Suppressor macrophage treated with lipopolysaccharide for 1 hour (primary cell): ENCODE measurements around the gene KDM5C.
A peak's percentile ranks its signal among the peaks of the same experiment; 100 is the strongest.

Experiments
- DNase-seq, 3 donors: peaks; one replicate each; pipeline ENCODE4 v3.0.0-alpha.2; 2020 to 2022

KDM5C gene

DNA sequence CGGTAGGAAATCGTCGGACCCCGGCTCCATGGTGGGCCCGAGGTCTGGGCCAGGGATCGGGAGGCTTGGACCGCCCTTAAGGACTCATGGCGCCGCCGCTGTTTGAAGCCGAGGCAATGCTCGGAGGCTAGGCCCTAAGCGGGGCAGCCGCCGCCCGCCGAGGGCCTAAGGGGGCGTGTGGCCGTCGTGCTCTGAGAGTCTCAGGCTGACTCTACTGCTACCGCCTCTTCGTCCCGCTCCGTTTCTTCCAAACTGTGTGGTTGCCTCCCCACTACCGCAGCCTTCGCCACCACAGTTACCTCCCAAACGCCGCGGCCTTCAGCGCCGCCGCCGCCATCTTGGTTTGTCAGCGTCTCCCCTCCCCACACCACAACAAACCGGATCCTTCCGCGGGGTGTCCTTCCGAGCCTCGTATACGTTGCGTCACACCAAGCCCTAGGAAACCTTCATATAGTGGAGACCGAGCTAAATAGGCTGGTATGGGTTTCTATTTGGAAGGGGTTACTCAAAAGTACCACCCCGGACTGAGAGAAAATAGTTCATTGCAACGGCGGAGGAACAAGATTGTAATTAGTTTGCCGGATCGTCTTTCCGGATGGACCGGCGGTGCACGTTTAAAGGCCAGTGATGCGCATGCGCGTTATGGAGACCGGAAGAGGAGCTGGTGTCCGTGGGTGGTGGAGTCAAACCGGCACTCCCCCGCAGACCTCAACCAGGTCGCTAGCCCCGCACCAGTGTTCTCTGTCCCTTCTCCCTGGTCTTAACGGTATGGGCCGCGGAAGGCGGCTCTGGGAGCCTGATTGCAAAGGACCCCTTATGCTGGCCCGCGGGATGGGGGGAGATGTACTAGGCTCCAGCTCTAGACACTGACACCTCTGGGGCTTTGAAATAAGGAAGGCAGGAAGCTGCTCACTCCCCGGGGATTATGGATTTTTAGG, at the start of gene KDM5C:
TSS of gene KDM5C (minus strand) at position 348 of the 938 bp plus-strand sequence. CDS start at position 30, 318 bp downstream.
- DNase-seq = peak; percentile 90 to 93 (median 93)

GRCh38 chrX:53272808-53273337, 47.9 kb upstream of the KDM5C start:
- DNase-seq = no peak

GRCh38 chrX:53269536-53270107, 44.6 kb upstream of the KDM5C start:
- no peak for DNase-seq

GRCh38 chrX:53268173-53268572, 43.2 kb upstream of the KDM5C start:
- peak; percentile 37 to 53 (median 48) for DNase-seq

DNA sequence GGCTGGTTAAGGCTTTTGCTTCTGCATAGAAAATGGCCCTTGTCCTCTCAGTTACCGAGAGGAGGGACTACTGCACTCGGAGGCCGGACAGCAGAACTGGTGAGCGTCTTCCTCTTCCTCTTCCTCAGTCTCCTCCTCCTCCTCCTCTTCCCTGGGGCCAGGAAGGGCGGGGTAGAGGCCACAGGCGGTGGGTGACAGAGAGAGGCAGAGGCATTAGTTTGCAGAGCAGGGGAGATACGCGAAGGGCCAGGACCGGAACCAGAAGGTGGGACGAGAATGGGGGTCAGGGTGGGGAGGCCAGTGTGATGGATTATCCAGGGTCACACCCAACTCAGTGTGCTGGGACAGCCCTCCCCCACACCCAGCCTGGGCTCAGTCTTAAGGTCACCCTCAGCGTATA, 41.9 kb upstream of the KDM5C start:
- DNase-seq = peak in 1 of 3 donors; percentile 41

- peak; percentile 47 to 80 (median 78) for DNase-seq
Measured at GRCh38 chrX:53265771-53266574, 41.0 kb upstream of the KDM5C start.

- peak; percentile 49 to 69 (median 51) for DNase-seq
Measured at GRCh38 chrX:53263597-53264094, 38.6 kb upstream of the KDM5C start.

DNA sequence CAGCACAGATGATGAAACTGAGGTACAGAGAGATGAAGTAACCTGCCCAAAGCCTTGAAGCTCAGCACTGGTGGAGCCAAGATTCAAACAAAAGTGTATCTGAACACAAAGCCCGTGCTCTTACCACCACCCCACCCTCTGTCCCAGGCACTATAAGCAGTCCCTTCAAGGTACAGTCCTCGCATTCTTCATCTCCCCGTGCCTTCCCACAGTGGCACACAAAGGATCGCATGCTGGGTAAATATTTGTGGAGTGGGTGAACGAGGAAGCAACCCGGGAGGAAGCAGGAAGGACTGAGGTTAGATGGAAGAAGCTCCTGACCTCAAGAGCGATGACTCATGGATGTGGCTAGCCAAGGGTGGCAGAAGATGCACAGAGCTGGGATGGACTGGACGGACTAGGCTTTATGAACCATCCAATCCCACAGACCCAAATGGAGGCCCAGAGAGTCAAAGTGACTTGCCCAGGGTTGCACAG, 37.9 kb upstream of the KDM5C start:
- peak; percentile 69 to 72 (median 71) for DNase-seq

GRCh38 chrX:53262189-53262917, 37.3 kb upstream of the KDM5C start:
- no peak for DNase-seq

DNA sequence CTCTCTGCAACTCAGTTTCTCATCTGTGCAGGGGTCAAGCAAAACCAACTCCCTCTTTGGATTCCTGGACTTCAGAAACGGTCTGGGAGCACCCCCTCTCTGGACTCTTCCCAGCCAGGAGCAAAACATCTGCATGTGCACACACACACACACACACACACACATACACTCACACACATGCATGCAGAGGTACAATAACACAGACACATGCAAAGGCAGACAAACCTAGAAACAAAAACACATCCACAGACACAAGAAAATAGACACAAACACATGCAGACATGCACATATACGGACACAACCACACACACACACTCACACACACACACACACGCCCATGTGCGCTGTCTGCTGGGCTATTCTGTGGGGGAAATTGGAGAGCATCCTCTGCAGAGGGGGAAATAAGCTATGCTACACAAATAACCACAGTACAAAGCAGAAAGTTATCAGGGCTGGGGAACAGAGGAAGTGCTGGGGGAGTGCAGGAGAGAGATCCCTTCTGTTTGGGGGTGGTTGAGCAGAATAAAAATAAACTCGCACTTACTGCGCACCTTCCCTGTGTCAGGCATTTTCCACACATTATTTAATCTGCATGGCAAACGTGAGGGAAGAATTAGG, 36.5 kb upstream of the KDM5C start:
- no peak for DNase-seq

DNA sequence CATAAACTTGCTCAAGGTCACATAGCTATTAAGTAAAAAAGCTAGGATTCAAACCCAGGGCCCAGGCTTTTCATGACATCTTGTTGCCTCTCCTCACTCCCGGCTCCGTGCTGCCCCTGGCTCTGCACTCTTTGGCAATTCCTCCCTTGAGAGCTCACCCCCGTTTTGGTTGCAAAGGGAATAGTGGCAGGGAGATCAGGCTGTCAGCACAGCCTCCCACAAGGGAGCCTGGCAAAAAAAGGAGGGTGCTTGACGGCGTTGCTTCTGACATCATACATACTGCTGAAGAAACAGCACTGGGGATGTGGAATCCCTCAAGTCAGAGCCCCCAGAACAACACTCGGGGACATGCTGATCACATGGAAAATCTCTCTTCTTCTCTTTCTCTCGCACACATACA, 35.8 kb upstream of the KDM5C start:
- no peak for DNase-seq

GRCh38 chrX:53257670-53258423, 32.8 kb upstream of the KDM5C start:
- no peak for DNase-seq

- DNase-seq = no peak
Measured at GRCh38 chrX:53257166-53257565, 32.2 kb upstream of the KDM5C start.

- no peak for DNase-seq
Measured at GRCh38 chrX:53256446-53257041, 31.5 kb upstream of the KDM5C start.

- DNase-seq = no peak
Measured at GRCh38 chrX:53255738-53256191, 30.8 kb upstream of the KDM5C start.

- DNase-seq = no peak
Measured at GRCh38 chrX:53254570-53255461, 29.8 kb upstream of the KDM5C start.

DNA sequence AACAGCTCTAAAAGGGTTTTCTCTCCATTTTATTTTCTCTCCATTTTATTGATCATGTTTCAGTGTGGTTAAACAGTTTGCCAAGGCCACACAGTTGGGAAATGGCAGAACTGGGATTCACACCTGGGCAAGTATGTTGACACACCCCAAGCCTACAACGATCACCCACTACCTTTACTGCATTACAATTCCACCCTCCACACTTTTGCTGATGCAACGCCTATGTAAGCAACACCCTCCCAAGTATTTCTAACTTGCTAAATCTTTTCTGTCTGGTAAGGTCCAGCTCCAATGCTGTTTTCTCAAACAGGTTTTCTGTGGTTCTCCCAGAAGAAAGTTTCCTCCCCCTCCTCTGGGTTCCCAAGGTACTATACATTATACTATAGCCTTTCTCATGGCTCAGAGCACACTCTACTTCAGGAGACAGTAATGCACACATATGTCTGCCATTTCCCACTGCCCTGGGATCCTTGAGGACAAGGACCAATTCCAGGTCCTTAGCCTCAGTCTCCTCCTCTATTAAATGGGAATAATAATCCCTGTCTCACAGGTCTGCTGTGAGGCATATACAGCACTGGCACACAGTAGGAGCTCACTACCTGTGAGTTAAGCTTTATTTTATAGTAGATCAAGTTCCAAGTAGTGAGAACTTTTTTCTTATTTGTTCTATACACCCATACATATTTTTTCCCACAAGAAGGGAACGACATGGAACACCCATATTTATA, 28.4 kb upstream of the KDM5C start:
- DNase-seq = no peak

DNA sequence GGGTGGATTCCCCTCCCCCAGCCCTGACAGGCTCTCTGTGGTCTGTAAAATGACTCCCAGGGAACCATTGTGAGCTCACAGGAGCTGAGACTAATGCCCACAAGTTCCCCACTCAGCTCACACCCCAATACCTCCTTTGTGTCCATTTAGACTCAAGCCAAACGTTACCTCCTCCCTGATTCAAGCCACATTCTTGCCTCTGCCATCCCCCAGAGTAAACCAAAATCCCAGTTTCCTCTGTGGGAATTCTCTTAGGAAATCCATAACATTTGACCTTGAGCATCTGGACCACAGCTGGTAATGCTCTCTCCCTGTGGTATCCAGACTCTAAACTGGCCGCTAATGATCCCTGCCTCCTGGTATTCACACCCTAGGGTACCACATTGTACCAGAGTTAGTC, 26.3 kb upstream of the KDM5C start:
- DNase-seq = no peak
